SK-N-SH treated with all-trans-retinoic acid at 6 μM for 48 hours (cell line): ENCODE measurements around the gene KLHL1.

Experiments
- ATAC-seq: fragments of 200-7000 bp; cut with Tn5 transposase; 3 replicates; pipeline ENCODE4 v1.9.1; 2020; ENCODE audit warnings: mild to moderate bottlenecking, moderate library complexity
- ARNTL ChIP-seq: fragments of 450-650 bp; formaldehyde crosslinking; IDR thresholded peaks from 2 replicates; pipeline ENCODE4 v1.5.0; 2020; ENCODE audit warnings: low read depth, mild to moderate bottlenecking, moderate library complexity, borderline replicate concordance
- BACH2 ChIP-seq: fragments of 250-450 bp; sonication (Bioruptor Pico); IDR thresholded peaks from 2 replicates; pipeline ENCODE4 v1.9.0; 2021; ENCODE audit warnings: mild to moderate bottlenecking, borderline replicate concordance
- CSDC2 ChIP-seq: fragments of 250-450 bp; sonication (Bioruptor Pico); IDR thresholded peaks from 2 replicates; pipeline ENCODE4 v1.5.0; 2020; ENCODE audit warnings: mild to moderate bottlenecking, moderate library complexity
- GLIS3 ChIP-seq: fragments of 250-450 bp; sonication (Bioruptor Pico); IDR thresholded peaks from 2 replicates; pipeline ENCODE4 v1.5.0; 2020; ENCODE audit warnings: mild to moderate bottlenecking, moderate library complexity
- ISL1 ChIP-seq: fragments of 250-450 bp; sonication (Bioruptor Pico); IDR thresholded peaks from 2 replicates; pipeline ENCODE4 v2.1.2; 2022; ENCODE audit warnings: mild to moderate bottlenecking, moderate library complexity
- OSR1 ChIP-seq: fragments of 250-450 bp; sonication (Bioruptor Pico); IDR thresholded peaks from 2 replicates; pipeline ENCODE4 v1.8.0; 2022; ENCODE audit warnings: moderate library complexity, mild to moderate bottlenecking, inconsistent platforms
- RARB ChIP-seq: fragments of 250-450 bp; sonication (Bioruptor Pico); IDR thresholded peaks from 2 replicates; pipeline ENCODE4 v1.8.0; 2021; ENCODE audit warnings: mild to moderate bottlenecking, moderate library complexity
- SNAI2 ChIP-seq: fragments of 250-450 bp; sonication (Bioruptor Pico); IDR thresholded peaks from 2 replicates; pipeline ENCODE4 v1.5.0; 2020; ENCODE audit warnings: mild to moderate bottlenecking, moderate library complexity
- TCF4 ChIP-seq: fragments of 250-450 bp; sonication (Bioruptor Pico); IDR thresholded peaks from 2 replicates; pipeline ENCODE4 v1.8.0; 2021; ENCODE audit warnings: mild to moderate bottlenecking, moderate library complexity, borderline replicate concordance
- TOX ChIP-seq: fragments of 250-450 bp; sonication (Bioruptor Pico); IDR thresholded peaks from 2 replicates; pipeline ENCODE4 v1.8.0; 2021; ENCODE audit warnings: mild to moderate bottlenecking, moderate library complexity, borderline replicate concordance
- ZC3H10 ChIP-seq: fragments of 250-450 bp; sonication (Bioruptor Pico); IDR thresholded peaks from 2 replicates; pipeline ENCODE4 v1.5.1; 2021; ENCODE audit warnings: mild to moderate bottlenecking, moderate library complexity
- ZFP3 ChIP-seq: fragments of 250-450 bp; sonication (Bioruptor Pico); IDR thresholded peaks from 2 replicates; pipeline ENCODE4 v1.5.0; 2020; ENCODE audit warnings: mild to moderate bottlenecking, moderate library complexity
- ZFP30 ChIP-seq: fragments of 450-650 bp; formaldehyde crosslinking; IDR thresholded peaks from 2 replicates; pipeline ENCODE4 v1.5.0; 2022; ENCODE audit warnings: mild to moderate bottlenecking, moderate library complexity
- ZNF565 ChIP-seq: fragments of 450-650 bp; formaldehyde crosslinking; conservative IDR thresholded peaks from 2 replicates; pipeline ENCODE4 v1.5.0; 2020; ENCODE audit warnings: low read depth, mild to moderate bottlenecking, moderate library complexity
- ZNF70 ChIP-seq: fragments of 450-650 bp; formaldehyde crosslinking; IDR thresholded peaks from 2 replicates; pipeline ENCODE4 v1.5.0; 2020; ENCODE audit warnings: mild to moderate bottlenecking, moderate library complexity
- ZNF8 ChIP-seq: fragments of 450-650 bp; formaldehyde crosslinking; IDR thresholded peaks from 2 replicates; pipeline ENCODE4 v1.5.0; 2020; ENCODE audit warnings: mild to moderate bottlenecking, moderate library complexity
- TF ChIP-seq, protein P1 (sequence below): fragments of 250-450 bp; sonication (Bioruptor Pico); IDR thresholded peaks from 2 replicates; pipeline ENCODE4 v1.5.1; 2021; ENCODE audit warnings: mild to moderate bottlenecking, moderate library complexity
- TF ChIP-seq, protein P2 (sequence below): fragments of 250-450 bp; sonication (Bioruptor Pico); IDR thresholded peaks from 2 replicates; pipeline ENCODE4 v1.8.0; 2021; ENCODE audit warnings: low read depth, mild to moderate bottlenecking, moderate library complexity, borderline replicate concordance
- TF ChIP-seq, protein P3 (sequence below): fragments of 250-450 bp; sonication (Bioruptor Pico); IDR thresholded peaks from 2 replicates; pipeline ENCODE4 v1.5.0; 2020; ENCODE audit warnings: mild to moderate bottlenecking, moderate library complexity

The KLHL1 gene

DNA sequence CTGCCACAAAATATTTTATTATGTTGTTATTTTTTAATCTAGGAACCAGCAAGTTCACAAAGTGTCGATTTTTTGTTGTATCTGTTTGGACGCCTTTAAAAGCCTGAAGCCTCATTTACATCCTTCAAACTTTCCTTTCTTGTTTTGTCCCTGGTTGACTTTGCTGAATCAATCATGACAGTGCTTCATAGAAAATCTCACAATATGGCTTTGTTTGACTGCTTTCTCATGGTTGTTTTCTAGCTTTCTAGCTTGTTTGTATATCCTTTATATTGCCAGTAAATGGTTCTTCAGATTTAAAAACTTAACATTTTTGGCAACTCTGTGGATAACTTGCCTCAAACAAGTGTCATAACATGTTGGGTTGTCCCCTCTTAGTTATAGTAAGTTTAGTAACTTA is 84.7 kb downstream of the KLHL1 start:
- TF ChIP-seq, protein P1, sequence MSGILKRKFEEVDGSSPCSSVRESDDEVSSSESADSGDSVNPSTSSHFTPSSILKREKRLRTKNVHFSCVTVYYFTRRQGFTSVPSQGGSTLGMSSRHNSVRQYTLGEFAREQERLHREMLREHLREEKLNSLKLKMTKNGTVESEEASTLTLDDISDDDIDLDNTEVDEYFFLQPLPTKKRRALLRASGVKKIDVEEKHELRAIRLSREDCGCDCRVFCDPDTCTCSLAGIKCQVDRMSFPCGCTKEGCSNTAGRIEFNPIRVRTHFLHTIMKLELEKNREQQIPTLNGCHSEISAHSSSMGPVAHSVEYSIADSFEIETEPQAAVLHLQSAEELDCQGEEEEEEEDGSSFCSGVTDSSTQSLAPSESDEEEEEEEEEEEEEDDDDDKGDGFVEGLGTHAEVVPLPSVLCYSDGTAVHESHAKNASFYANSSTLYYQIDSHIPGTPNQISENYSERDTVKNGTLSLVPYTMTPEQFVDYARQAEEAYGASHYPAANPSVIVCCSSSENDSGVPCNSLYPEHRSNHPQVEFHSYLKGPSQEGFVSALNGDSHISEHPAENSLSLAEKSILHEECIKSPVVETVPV (CRISPR knock-in tag): no peak
- no peak for TF ChIP-seq ZNF8 (CRISPR knock-in tag)
- no peak for TF ChIP-seq TCF4 (CRISPR knock-in tag)
- no peak for TF ChIP-seq TOX (CRISPR knock-in tag)
- no peak for TF ChIP-seq ZNF565
- TF ChIP-seq, protein P2, sequence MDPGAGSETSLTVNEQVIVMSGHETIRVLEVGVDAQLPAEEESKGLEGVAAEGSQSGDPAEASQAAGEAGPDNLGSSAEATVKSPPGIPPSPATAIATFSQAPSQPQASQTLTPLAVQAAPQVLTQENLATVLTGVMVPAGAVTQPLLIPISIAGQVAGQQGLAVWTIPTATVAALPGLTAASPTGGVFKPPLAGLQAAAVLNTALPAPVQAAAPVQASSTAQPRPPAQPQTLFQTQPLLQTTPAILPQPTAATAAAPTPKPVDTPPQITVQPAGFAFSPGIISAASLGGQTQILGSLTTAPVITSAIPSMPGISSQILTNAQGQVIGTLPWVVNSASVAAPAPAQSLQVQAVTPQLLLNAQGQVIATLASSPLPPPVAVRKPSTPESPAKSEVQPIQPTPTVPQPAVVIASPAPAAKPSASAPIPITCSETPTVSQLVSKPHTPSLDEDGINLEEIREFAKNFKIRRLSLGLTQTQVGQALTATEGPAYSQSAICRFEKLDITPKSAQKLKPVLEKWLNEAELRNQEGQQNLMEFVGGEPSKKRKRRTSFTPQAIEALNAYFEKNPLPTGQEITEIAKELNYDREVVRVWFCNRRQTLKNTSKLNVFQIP (CRISPR knock-in tag): no peak
- TF ChIP-seq ZFP30: no peak
- TF ChIP-seq ZC3H10: no peak
- TF ChIP-seq RARB (CRISPR knock-in tag): no peak
- no peak for TF ChIP-seq CSDC2 (CRISPR knock-in tag)
- TF ChIP-seq ARNTL (CRISPR knock-in tag): no peak
- TF ChIP-seq GLIS3: no peak
- no peak for ATAC-seq

DNA sequence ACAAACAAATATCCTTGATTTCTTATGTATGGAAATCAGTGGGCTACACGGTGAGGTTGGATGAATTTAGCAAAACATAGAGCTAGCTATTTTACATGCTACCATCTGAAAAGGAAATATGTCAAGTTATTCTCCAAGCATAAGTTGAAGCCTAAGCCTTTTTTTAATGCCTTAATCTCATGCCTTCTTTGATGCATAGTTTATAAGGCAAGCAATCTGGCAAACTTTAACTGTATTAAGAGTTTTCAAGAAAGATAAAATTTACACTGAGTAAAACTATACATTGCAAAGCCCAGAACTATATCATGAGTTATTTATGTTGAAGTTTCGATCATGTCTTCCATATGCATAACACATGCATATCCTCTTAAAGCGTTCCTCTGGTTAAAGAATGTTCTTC is 85.6 kb downstream of the KLHL1 start:
- TF ChIP-seq ZNF8 (CRISPR knock-in tag): no peak
- TF ChIP-seq ZC3H10: no peak
- TF ChIP-seq, protein P2 (CRISPR knock-in tag): no peak
- TF ChIP-seq ZNF70 (CRISPR knock-in tag): no peak
- TF ChIP-seq SNAI2 (CRISPR knock-in tag): no peak
- no peak for TF ChIP-seq TCF4 (CRISPR knock-in tag)
- no peak for TF ChIP-seq BACH2 (CRISPR knock-in tag)
- TF ChIP-seq, protein P3, sequence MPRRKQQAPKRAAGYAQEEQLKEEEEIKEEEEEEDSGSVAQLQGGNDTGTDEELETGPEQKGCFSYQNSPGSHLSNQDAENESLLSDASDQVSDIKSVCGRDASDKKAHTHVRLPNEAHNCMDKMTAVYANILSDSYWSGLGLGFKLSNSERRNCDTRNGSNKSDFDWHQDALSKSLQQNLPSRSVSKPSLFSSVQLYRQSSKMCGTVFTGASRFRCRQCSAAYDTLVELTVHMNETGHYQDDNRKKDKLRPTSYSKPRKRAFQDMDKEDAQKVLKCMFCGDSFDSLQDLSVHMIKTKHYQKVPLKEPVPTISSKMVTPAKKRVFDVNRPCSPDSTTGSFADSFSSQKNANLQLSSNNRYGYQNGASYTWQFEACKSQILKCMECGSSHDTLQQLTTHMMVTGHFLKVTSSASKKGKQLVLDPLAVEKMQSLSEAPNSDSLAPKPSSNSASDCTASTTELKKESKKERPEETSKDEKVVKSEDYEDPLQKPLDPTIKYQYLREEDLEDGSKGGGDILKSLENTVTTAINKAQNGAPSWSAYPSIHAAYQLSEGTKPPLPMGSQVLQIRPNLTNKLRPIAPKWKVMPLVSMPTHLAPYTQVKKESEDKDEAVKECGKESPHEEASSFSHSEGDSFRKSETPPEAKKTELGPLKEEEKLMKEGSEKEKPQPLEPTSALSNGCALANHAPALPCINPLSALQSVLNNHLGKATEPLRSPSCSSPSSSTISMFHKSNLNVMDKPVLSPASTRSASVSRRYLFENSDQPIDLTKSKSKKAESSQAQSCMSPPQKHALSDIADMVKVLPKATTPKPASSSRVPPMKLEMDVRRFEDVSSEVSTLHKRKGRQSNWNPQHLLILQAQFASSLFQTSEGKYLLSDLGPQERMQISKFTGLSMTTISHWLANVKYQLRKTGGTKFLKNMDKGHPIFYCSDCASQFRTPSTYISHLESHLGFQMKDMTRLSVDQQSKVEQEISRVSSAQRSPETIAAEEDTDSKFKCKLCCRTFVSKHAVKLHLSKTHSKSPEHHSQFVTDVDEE (CRISPR knock-in tag): no peak
- no peak for TF ChIP-seq OSR1
- TF ChIP-seq ARNTL (CRISPR knock-in tag): no peak
- TF ChIP-seq ZFP30: no peak
- no peak for TF ChIP-seq ISL1 (CRISPR knock-in tag)
- TF ChIP-seq ZNF565: no peak
- no peak for TF ChIP-seq ZFP3
- TF ChIP-seq, protein P1 (CRISPR knock-in tag): no peak
- no peak for ATAC-seq

DNA sequence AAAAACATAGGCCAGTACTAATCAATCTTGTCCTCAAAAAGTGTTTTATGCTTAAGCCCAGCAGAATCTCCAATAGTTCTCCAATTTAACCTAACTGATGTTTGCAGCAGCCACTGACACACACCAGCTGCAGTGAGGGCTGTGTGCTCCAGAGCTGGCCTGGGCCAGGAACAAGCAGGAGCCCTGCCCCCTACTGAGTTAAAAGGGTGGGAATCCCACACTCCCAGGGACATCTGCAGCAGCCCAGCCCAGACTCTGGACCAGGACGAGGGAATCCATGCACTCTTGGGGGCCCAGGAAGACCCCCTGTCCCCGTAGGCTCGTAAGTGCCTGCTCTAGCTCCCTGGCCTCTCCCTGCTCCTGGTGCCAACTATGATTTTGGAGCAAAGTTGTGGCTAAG is 92.1 kb downstream of the KLHL1 start:
- ATAC-seq: no peak
- TF ChIP-seq, protein P2 (CRISPR knock-in tag): no peak
- TF ChIP-seq ISL1 (CRISPR knock-in tag) (no peak), OSR1 (no peak)
